GM18498 (cell line): ENCODE data around the gene USF1.
"Not testable (repeated sequence)": the region's sequence is repeated elsewhere in the genome, so short reads cannot be mapped to it uniquely, and the experiment has no call there.

Source experiments
- ATAC-seq: cut with Tn5 transposase; IDR thresholded peaks from one replicate; pipeline ENCODE4 v1.9.1; 2021; ENCODE audit warnings: mild to moderate bottlenecking, moderate library complexity; ENCODE audit not compliant: unreplicated experiment

USF1 gene

GRCh38 chr1:161048949-161049722 lies 3.4 kb upstream of the USF1 start:
- no peak for ATAC-seq

GRCh38 chr1:161047436-161048420 lies 2.0 kb upstream of the USF1 start:
- no peak for ATAC-seq

- peak; percentile 39 for ATAC-seq
Observed at GRCh38 chr1:161046605-161047228, 940 bp upstream of the USF1 start.

- peak; percentile 48 for ATAC-seq
Observed at GRCh38 chr1:161044908-161045735, 655 bp downstream of the USF1 start.

- no peak for ATAC-seq
Observed at GRCh38 chr1:161044535-161044907, 1.3 kb downstream of the USF1 start.

GRCh38 chr1:161039546-161039945 lies 6.2 kb downstream of the USF1 start:
- ATAC-seq: no peak

GRCh38 chr1:161039154-161039545 lies 6.6 kb downstream of the USF1 start:
- ATAC-seq: no peak

GRCh38 chr1:161038523-161039153 lies 7.1 kb downstream of the USF1 start, which contains the start of gene TSTD1:
TSS of gene TSTD1 (minus strand) at chr1:161038964. CDS start at chr1:161038889, 75 bp downstream.
- ATAC-seq: peak; percentile 85

GRCh38 chr1:161037661-161038522 lies 7.9 kb downstream of the USF1 start:
- no peak for ATAC-seq

- ATAC-seq: no peak
Observed at GRCh38 chr1:161033751-161034150, 12.0 kb downstream of the USF1 start.

GRCh38 chr1:161032409-161032808 lies 13.4 kb downstream of the USF1 start:
- no peak for ATAC-seq

GRCh38 chr1:161031874-161032273 lies 13.9 kb downstream of the USF1 start:
- no peak for ATAC-seq

GRCh38 chr1:161029466-161029865 lies 16.3 kb downstream of the USF1 start:
- not testable (repeated sequence) for ATAC-seq

- ATAC-seq: not testable (repeated sequence)
Observed at GRCh38 chr1:161026954-161027353, 18.8 kb downstream of the USF1 start.

- ATAC-seq: not testable (repeated sequence)
Observed at GRCh38 chr1:161022432-161022831, 23.3 kb downstream of the USF1 start.

GRCh38 chr1:161021970-161022353 lies 23.8 kb downstream of the USF1 start:
- no peak for ATAC-seq

- peak; percentile 87 for ATAC-seq
Observed at GRCh38 chr1:161021165-161021969, 24.4 kb downstream of the USF1 start.

- ATAC-seq: peak; percentile 37
Observed at GRCh38 chr1:161020509-161021164, 25.1 kb downstream of the USF1 start, which contains the start of gene F11R. TSS of gene F11R (minus strand) at chr1:161021152. CDS start at chr1:161021073, 79 bp downstream.
